ENCODE data around the gene RAB11FIP3.

The RAB11FIP3 gene

DNA sequence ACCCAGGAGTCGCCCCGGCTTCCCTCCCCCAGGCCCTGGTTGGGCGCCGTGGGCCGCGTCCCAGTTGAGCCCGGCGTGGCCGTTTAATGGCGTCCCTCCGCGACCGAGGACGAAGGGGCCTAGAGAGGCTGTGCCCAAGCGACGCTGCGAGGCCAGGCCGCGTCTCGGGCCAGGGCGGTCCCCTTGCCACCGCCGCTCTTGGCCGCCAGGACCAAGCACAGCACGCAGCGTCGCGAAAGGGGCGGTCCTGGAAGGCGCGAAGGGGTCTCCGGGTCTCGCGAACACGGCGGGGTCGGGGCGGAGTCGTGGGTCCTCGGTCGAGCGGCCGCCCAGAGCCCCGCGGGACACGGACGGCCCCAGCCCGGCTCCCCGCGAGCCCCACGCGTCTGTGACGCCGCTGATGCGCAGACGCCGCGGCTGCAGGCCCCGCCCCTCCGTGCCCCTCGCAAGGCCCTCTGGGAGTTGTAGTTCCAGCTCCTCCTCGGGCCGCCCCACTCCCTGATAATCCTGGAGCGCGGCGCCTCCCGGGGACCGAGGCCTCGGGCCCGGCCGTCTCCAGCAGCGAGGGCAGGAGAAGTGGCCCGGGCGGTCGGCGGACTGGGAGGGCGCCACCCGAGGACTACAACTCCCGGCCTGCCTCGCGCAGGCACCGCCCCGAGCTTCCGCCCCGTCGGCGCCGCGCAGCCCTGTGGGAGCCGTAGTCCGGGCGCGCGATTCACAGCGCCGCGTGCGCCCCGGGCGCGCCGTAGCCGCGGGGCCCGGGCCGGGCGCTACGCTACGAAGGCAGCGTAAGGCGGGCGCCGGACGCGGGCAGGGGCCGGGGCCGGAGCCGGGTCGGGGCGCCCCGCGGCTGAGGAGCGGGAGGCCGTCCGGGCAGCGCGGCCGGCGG is 101.8 kb downstream of the RAB11FIP3 start, which contains the start of gene CAPN15:
TSS of gene CAPN15 (plus strand) at position 698 of the 889 bp plus-strand sequence. CDS start 19,127 bp downstream, outside the sequence.
- no peak for TF ChIP-seq CTCF (IDR thresholded peaks at IDR 0.05; ENCODE audit: low read depth, low read length)
- DNase-seq (ENCODE audit: extremely low read depth, low read depth): peak; percentile 69

DNA sequence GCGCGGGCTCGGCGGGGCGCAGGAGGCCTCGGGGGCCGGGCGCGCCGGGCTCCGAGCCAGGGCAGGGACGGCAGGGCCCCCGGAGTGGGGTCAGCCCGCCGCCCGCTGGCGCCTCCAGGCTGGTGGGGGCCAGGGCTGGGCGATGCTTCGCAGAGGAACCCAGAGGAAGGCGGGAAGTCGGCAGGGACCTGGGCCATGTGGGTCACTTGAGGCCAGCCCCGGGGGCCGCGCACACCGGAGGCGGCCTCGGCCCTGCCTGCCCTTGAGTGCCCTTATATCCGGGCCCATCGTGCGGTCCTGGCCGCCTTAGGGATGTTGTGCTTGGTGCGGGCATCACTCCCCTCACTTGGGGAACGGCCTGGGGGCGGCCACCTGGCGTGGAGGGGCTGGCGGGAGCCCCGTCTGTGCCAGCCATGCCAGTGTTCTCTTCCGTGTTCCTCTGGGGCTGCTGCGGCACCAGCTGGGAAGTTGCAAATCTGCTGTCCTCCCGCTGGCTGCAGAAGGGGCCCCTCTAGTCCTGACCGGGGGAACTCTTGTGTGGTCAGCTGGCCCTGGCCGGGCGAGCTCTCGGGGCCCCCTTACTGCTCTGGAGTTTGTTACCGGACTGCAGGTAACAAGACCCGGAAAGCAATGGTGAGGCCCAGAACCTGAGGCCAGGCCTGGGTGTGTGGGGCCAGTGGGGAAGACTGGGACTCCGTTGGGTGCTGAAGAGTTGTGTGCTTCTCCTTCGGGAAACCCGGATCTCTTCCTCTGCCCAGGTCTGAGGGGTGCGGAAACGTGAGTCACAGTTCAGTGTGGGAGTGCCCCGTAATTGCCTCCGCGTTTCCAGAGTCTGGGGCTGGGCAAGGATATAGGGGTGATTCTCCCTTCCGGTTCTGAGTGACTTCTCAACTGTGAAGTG is 102.9 kb downstream of the RAB11FIP3 start:
- DNase-seq (ENCODE audit: extremely low read depth, low read depth): no peak
- no peak for TF ChIP-seq CTCF (IDR thresholded peaks at IDR 0.05; ENCODE audit: low read depth, low read length)

DNA sequence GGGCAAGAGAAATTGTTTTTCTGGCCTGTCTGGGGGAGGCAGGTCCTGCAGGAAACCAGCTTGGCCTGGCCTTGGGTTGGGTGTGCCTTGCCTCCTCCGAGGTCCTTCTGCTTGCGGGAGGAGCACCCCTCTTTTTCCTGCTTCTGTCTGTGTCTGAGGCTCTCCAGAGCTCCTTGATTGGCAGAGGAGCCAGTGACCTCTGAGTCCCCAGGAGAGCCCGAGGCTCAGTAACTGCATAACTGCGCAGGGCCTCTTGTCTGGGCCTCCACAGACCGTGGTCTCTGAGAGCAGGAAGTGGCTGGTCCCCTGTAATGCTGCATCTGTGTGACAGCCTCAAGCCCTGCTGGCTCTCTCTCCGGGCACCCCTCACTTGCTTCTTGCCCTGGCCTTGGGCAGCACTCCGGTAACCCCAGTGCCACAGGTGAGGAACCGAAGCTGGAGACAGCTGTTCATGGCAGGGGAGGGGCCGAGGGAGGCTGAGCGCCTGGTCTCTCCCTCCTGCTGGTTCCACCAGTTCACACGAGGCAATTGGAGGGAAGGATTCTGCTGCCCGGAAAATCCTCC is 103.6 kb downstream of the RAB11FIP3 start:
- TF ChIP-seq CTCF (IDR thresholded peaks at IDR 0.05; ENCODE audit: low read depth, low read length): no peak
- no peak for DNase-seq (ENCODE audit: extremely low read depth, low read depth)

DNA sequence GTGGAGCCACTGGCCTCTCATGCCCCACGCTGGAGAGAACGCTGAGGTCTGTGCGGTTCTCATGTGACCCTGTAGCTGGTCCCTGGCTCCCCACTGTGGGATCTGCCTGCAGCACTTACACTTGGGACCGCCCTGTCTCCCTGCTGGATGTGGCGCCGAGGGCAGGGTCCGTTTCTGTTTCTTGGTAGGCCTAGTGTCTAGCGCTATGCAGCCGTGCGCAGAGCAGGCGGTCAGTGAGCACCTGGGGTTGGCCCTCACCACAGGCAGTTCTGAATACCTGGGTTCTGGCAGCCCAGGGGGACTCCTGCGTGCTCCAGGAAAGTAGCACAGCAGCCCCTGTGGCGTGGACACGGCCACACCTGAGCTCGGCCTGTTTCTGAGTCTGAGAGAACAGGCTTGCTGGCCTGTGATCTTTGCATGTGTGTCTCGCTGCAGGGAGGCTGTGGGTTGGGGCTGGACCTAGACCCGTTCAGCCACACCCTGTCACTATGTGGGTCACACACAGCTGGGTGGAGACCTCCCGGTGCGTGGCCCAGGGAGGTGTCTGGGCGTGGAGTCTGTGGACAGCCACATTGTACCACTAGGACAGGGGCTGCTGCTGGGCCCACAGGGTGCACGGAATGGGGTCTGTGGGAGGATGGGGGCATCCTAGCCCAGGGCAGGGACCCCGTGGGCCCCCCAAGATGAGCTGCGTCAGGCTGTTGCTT is 104.8 kb downstream of the RAB11FIP3 start:
- TF ChIP-seq CTCF (IDR thresholded peaks at IDR 0.05; ENCODE audit: low read depth, low read length): no peak
- no peak for DNase-seq (ENCODE audit: extremely low read depth, low read depth)

DNA sequence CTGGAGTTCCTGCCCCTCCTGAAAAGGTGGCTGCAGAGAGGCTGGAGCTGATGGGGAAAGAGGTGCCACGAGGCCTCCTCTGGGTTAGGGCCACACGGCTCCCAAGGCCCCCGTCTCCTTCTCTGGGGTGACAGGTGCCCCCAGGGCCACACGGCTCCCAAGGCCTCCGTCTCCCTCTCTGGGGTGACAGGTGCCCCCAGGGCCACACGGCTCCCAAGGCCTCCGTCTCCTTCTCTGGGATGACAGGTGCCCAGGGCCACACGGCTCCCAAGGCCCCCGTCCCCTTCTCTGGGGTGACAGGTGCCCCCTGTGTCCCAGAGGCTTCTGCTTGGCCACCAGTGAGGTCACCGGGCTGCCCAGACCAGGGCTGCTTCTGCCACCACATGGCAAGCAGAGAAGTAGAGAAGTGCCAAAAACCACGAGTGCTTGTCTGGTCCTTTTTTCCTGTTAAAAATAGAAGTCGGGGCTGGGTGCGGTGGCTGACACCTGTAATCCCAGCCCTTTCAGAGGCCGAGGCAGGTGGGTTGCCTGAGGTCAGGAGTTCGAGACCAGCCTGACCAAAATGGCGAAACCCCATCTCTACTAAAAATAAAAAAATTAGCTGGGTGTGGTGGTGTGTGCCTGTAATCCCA is 106.2 kb downstream of the RAB11FIP3 start:
- no peak for DNase-seq (ENCODE audit: extremely low read depth, low read depth)
- TF ChIP-seq CTCF (IDR thresholded peaks at IDR 0.05; ENCODE audit: low read depth, low read length): no peak

GRCh38 chr16:533391-534123 is 108.1 kb downstream of the RAB11FIP3 start:
- DNase-seq (ENCODE audit: extremely low read depth, low read depth): no peak
- TF ChIP-seq CTCF (IDR thresholded peaks at IDR 0.05; ENCODE audit: low read depth, low read length): no peak
